Measurements from ENCODE around the gene DAZAP1.

The DAZAP1 gene

DNA sequence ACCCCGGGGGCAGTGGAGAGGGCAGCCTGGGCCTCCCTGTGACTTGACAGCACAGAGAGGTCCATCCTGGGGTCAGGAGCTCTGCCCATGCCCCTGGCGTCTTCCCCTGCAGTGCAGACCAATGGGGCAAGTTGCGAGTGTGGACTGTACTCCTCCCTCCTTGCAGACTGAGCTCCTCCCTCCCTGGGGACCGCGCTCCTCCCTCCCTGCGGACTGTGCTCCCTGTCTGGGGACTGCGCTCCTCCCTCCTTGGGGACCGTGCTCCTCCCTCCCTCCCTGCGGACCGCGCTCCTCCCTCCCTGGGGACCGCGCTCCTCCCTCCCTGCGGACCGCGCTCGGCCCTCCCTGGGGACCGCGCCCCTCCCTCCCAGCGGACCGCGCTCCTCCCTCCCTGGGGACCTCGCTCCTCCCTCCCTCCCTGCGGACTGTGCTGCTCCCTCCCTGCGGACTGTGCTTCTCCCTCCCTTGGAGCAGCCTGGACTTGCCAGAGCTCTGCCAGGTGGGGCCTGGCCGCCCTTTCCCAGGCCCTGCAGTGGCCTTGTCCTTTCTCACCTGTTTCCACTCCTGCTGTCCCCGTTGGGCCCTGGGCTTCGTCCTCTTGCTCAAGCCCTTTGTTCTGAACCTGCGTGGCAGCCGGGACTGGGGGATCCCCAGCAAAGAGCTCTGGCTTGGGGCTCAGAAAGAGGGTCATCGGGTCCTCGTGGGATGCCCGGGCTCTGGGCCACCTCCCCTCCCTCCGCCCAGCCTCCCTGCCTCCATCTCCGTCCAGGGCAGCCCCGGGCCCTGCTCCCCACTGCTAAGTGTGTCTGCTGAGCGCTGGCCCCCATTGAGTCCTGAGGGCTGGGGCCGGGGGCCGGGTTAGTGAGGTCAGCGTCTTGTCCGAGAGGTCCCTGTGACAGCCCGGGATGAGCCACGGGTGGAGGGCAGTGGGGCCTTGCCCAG is 12.9 kb upstream of the DAZAP1 start:
- DNase-seq (ENCODE audit: low spot score), result no peak

GRCh38 chr19:1395194-1396018 is 12.0 kb upstream of the DAZAP1 start:
- no peak for DNase-seq (ENCODE audit: low spot score)

GRCh38 chr19:1396019-1396767 is 11.2 kb upstream of the DAZAP1 start:
- no peak for DNase-seq (ENCODE audit: low spot score)

DNA sequence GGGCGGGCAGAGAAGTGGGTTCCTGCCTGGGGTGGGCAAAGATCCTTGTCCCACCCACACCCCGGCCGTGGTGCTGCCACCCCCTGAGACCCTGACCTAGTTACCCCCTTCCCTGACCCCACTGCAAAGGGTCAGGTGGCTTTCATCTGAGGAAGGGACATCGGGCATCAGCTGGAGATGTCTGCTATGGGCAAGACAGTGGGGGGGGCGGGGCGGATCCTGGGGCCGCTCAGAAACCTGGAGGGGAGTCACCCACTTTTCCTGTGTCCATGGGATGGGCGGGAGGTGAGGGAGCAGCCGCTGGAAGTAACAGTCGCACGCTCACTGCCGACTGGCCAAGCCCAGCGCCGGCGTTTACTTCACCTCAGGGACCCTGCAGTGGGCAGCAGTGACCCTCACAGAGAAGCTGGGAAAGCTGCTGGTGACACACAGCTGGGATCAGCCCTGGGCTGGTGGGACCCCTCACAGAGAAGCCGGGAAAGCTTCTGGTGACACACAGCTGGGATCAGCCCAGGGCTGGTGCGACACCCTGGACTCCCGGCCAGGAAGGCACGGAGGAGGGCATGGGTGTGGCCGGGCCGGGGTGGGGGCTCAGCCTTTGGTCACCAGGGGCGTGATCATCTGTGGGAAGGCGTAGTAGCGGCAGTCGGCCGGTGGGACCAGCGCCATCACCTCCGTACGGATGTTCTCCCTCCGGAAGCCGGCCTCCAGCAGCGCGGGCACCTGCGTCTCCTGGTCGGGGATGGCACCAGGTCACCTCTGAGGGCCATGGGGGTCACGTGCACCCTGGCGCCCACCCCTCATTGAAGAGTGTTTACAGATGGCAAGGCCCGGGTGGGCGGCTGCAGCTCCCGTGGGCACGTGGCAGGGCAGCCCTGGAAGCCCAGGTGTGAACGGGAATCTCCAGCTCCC is 10.4 kb upstream of the DAZAP1 start:
- DNase-seq (ENCODE audit: low spot score), result no peak

GRCh38 chr19:1397838-1398237 is 9.5 kb upstream of the DAZAP1 start:
- DNase-seq (ENCODE audit: low spot score), result no peak

- no peak for DNase-seq (ENCODE audit: low spot score)
Measured at GRCh38 chr19:1399079-1399478, 8.3 kb upstream of the DAZAP1 start.

GRCh38 chr19:1399745-1400144 is 7.6 kb upstream of the DAZAP1 start:
- no peak for DNase-seq (ENCODE audit: low spot score)

- DNase-seq (ENCODE audit: low spot score), result no peak
Measured at GRCh38 chr19:1400281-1401137, 6.9 kb upstream of the DAZAP1 start.

GRCh38 chr19:1401138-1401888 is 6.1 kb upstream of the DAZAP1 start, which contains the start of gene GAMT:
GAMT (minus strand) TSS chr19:1401542; CDS start chr19:1401476, 66 bp downstream.
- DNase-seq (ENCODE audit: low spot score), result peak; percentile 74

DNA sequence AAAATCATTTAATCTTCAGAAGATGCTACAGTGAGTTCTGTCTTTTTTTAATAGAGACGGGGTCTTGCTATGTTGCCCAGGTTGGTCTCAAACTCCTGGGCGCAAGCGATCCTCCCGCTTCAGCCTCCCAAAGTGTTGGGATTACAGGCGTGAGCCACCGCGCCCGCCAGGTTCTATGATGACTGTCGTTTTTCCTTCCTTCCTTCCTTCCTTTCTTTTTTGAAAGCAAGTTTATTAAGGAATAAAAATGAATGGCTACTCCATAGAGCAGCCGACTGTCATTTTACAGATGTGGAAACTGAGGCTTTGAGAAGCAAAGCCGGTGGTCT is 5.5 kb upstream of the DAZAP1 start:
- DNase-seq (ENCODE audit: low spot score), result no peak

DNA sequence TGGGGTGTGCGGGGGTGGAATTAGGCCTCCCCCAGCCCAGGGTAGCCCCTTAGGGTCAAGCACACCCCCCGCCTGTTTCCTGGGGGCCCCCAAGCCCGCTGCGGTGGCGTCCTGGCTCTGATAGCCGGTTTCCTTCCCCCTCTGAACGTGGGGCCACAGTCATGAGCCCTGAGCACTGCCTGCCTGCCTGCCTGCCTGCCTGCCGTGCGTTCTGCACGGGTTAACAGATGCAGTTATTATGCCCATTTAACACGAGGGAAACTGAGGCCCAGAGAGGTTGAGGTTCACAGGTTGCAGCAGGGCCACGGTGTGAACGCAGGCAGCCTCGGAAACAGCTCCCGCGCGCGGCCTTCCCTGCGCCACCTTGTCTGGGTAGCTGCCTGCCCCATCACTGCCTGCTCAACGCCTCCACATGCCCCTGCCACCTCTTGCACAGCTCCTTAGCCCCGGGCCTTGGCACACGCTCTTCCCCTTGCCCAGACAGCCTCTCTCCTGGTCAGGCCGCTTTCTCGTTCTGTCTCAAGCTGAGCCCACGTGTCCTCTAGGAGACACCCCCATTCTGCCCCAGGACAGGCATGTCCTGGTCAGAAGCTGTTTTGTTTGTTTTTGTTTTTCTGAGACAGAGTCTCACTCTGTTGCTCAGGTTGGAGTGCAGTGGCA is 4.8 kb upstream of the DAZAP1 start:
- no peak for DNase-seq (ENCODE audit: low spot score)

GRCh38 chr19:1406774-1407527 is 435 bp upstream of the DAZAP1 start:
- DNase-seq (ENCODE audit: low spot score), result peak; percentile 99

- DNase-seq (ENCODE audit: low spot score), result peak; percentile 71
Measured at GRCh38 chr19:1408300-1409203, 1.2 kb downstream of the DAZAP1 start.

DNA sequence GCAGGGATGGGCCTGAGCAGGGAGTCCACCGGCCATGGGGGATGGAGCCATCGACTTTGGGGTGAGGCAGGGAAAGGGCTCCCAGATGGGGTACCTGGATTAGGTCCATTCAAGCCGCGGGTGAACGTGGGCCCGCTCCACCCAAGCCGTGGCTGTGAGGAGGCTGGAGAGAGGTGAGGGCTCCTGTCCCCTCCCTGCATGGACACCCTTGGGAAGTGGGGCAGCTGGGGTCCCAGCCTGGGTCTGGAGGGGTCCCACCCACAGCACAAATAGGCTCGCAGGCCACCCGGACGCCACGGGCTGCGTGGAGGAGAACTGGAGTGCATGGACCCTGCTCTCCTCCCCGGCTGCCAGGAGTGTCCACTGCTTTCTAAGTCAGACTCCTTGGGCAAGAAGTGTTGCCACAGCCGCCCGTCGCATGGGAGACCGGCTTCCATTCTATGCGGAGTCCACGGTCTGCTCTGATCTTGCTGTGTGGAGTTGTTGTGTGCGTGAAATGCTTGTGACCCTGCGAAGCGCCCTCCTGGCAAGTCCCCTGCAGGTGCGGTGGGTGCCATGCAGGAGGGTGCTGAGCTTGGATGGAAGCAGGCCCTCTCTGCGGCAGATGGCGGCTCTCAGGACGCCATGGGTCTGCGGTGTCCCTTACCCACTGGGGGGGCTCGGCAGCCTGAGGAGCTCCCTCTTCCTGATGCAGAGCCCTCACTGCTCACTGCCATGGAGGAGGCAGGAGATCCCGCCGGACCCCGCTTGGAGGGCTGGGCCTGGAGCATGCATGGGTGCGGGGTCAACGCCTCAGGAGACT is 2.0 kb downstream of the DAZAP1 start:
- no peak for DNase-seq (ENCODE audit: low spot score)

GRCh38 chr19:1410136-1410786 is 2.9 kb downstream of the DAZAP1 start:
- DNase-seq (ENCODE audit: low spot score), result no peak

- no peak for DNase-seq (ENCODE audit: low spot score)
Measured at GRCh38 chr19:1410789-1411188, 3.4 kb downstream of the DAZAP1 start.

Measured in ecto neural progenitor cell (in vitro differentiated cells).